Keratinocyte (primary cell): ENCODE results near the gene SHROOM4. TPM values are rescaled to one million over a fixed set of nuclear protein-coding genes. Genes with fewer than 3 reads are reported as not detected.

ENCODE experiments used
- DNase-seq: peaks from one replicate; pipeline ENCODE4 v3.0.0-alpha.2; 2011; ENCODE audit warnings: low read depth, missing footprints, low spot score
- FAIRE-seq: peaks from 2 replicates; lab custom pipeline; 2011; peaks lifted over from hg19 to GRCh38; lab: Jason Lieb, UNC
- H2AFZ ChIP-seq: 2 replicates; pipeline ENCODE4 v1.6.0; 2012; ENCODE audit warnings: low read length, control low read depth, inconsistent platforms; ENCODE audit not compliant: control insufficient read depth
- H3K27ac ChIP-seq: 2 replicates; pipeline ENCODE4 v1.5.1; 2011; ENCODE audit warnings: low read length; ENCODE audit not compliant: control insufficient read depth, insufficient read depth
- H3K27me3 ChIP-seq: 3 replicates; pipeline ENCODE4 v1.6.0; 2011; ENCODE audit warnings: low read length; ENCODE audit not compliant: control insufficient read depth, insufficient read depth; ENCODE audit errors: extremely low read depth
- H3K36me3 ChIP-seq, 2 experiments: 2 replicates in 1 of 2; 3 replicates in 1 of 2; pipeline ENCODE4 v1.5.1; 2011; ENCODE audit warnings: low read length in 2 of 2, mild to moderate bottlenecking in 1 of 2; ENCODE audit not compliant: control insufficient read depth in 2 of 2, insufficient read depth in 2 of 2; ENCODE audit errors: extremely low read depth in 1 of 2
- H3K4me1 ChIP-seq: 3 replicates; pipeline ENCODE4 v1.5.1; 2011; ENCODE audit warnings: low read length; ENCODE audit not compliant: control insufficient read depth, insufficient read depth; ENCODE audit errors: extremely low read depth
- H3K4me2 ChIP-seq: 3 replicates; pipeline ENCODE4 v1.6.0; 2011; ENCODE audit warnings: low read depth, low read length; ENCODE audit not compliant: control insufficient read depth, insufficient read depth; ENCODE audit errors: extremely low read depth
- H3K4me3 ChIP-seq, 3 experiments: fragments of 200-600 bp in 1 of 3; sonication (generic) in 1 of 3; 2 replicates in 2 of 3; 3 replicates in 1 of 3; pipeline ENCODE4 v1.5.1; 2011 to 2016; ENCODE audit warnings: low read length in 3 of 3, mild to moderate bottlenecking in 3 of 3, control low read depth in 2 of 3, inconsistent platforms in 1 of 3, low read depth in 1 of 3, mixed read lengths in 1 of 3, mixed run types in 1 of 3, moderate library complexity in 1 of 3; ENCODE audit not compliant: control insufficient read depth in 2 of 3, insufficient read depth in 2 of 3; ENCODE audit errors: extremely low read depth in 1 of 3
- H3K79me2 ChIP-seq: 2 replicates; pipeline ENCODE4 v1.6.0; 2012; ENCODE audit warnings: low read length; ENCODE audit not compliant: control insufficient read depth, insufficient read depth
- H3K9ac ChIP-seq: 3 replicates; pipeline ENCODE4 v1.6.0; 2011; ENCODE audit warnings: low read length; ENCODE audit not compliant: control insufficient read depth, insufficient read depth; ENCODE audit errors: extremely low read depth
- H3K9me1 ChIP-seq: 3 replicates; pipeline ENCODE4 v1.6.0; 2011; ENCODE audit warnings: low read length; ENCODE audit not compliant: control insufficient read depth, insufficient read depth; ENCODE audit errors: extremely low read depth
- H3K9me3 ChIP-seq: 2 replicates; pipeline ENCODE4 v1.5.1; 2012; ENCODE audit warnings: low read depth, low read length; ENCODE audit not compliant: control insufficient read depth
- H4K20me1 ChIP-seq: 3 replicates; pipeline ENCODE4 v1.6.0; 2011; ENCODE audit warnings: low read length; ENCODE audit not compliant: control insufficient read depth, insufficient read depth; ENCODE audit errors: extremely low read depth
- CTCF ChIP-seq, 3 experiments: IDR thresholded peaks in 1 of 3; conservative IDR thresholded peaks in 1 of 3; optimal IDR thresholded peaks in 1 of 3; 2 replicates in 2 of 3; 3 replicates in 1 of 3; pipeline versions ENCODE3 to v1.5.1; 2011; ENCODE audit warnings: low read length in 3 of 3, mild to moderate bottlenecking in 3 of 3, moderate library complexity in 2 of 3, control low read depth in 1 of 3, inconsistent platforms in 1 of 3; ENCODE audit not compliant: insufficient read depth in 2 of 3; ENCODE audit errors: extremely low read depth in 1 of 3
- EZH2 ChIP-seq: IDR thresholded peaks from one replicate; pipeline ENCODE4 v1.6.1; 2012; ENCODE audit warnings: inconsistent platforms, mild to moderate bottlenecking, low read length, moderate library complexity
- dilution Hi-C: fragments of 300-500 bp; cut with MboI; formaldehyde crosslinking; loops from one replicate; pipeline ENCODE4 v1.7.0; 2020; ENCODE audit warnings: low sequenced_read_pairs; ENCODE audit not compliant: extremely low pct_ligation_motif_present
- polyA plus RNA-seq, 5 experiments: library from polyadenylated mRNA; depleted of rRNA in 3 of 5; stranded (reverse) in 3 of 5; stranded (forward) in 1 of 5; unstranded in 1 of 5; fragments of >200 nt; gene quantifications; 1 replicate in 1 of 5; 2 replicates in 3 of 5; 3 replicates in 1 of 5; pipeline versions ENCODE4 v1.2.1 to v1.2.3, GENCODE V29; 2011 to 2012; ENCODE audit warnings: missing spikeins in 2 of 5, low read depth in 1 of 5, low replicate concordance in 1 of 5

The SHROOM4 gene
- polyA plus RNA-seq, 1 donor (not counting 4 experiments of a cell fraction or from before 2014, with no cell fraction given): 0.50 TPM

GRCh38 chrX:50747471-50747900 is 66.5 kb downstream of the SHROOM4 start:
- no peak overlapping the region for H3K4me2 ChIP-seq
- no peak for TF ChIP-seq EZH2
- TF ChIP-seq CTCF (optimal IDR thresholded peaks at IDR 0.05 in 1 of 3, IDR thresholded peaks at IDR 0.05 in 1 of 3, conservative IDR thresholded peaks at IDR 0.05 in 1 of 3; ENCODE audit: extremely low read depth in 1 of 3, insufficient read depth in 2 of 3, low read length in 3 of 3): peak; percentile 74 to 80 (median 77)
- H3K27ac ChIP-seq: no peak overlapping the region
- H3K79me2 ChIP-seq: no peaks in the 10 kb centered on the region
- DNase-seq (no peak), FAIRE-seq (no peak)
- no peak overlapping the region for H3K9ac ChIP-seq
- H2AFZ ChIP-seq: no peak overlapping the region
- no peaks in the 10 kb centered on the region for H3K36me3 ChIP-seq
- no peaks in the 10 kb centered on the region for H3K9me3 ChIP-seq
- no peaks in the 10 kb centered on the region for H4K20me1 ChIP-seq
- no peak overlapping the region for H3K4me3 ChIP-seq
- H3K27me3 ChIP-seq: no peaks in the 10 kb centered on the region
- H3K9me1 ChIP-seq: no peaks in the 10 kb centered on the region
- dilution Hi-C loops: no loop called here
- no peaks in the 10 kb centered on the region for H3K4me1 ChIP-seq

- no peak for TF ChIP-seq CTCF (optimal IDR thresholded peaks at IDR 0.05 in 1 of 3, IDR thresholded peaks at IDR 0.05 in 1 of 3, conservative IDR thresholded peaks at IDR 0.05 in 1 of 3; ENCODE audit: extremely low read depth in 1 of 3, insufficient read depth in 2 of 3, low read length in 3 of 3)
- TF ChIP-seq EZH2: no peak
- FAIRE-seq (no peak), DNase-seq (no peak)
- Histone ChIP-seq H3K36me3 (no peaks in the 10 kb centered on the region), H3K9ac (no peak overlapping the region), H3K4me2 (no peak overlapping the region), H3K27me3 (no peaks in the 10 kb centered on the region), H3K79me2 (no peaks in the 10 kb centered on the region), H3K9me1 (no peaks in the 10 kb centered on the region), H3K4me1 (no peaks in the 10 kb centered on the region), H3K9me3 (no peaks in the 10 kb centered on the region), H2AFZ (no peak overlapping the region), H3K27ac (no peak overlapping the region), H4K20me1 (no peaks in the 10 kb centered on the region), H3K4me3 (no peak overlapping the region)
- dilution Hi-C loops: no loop called here
Measured at GRCh38 chrX:50736656-50737055, 77.3 kb downstream of the SHROOM4 start.
